ENCODE data around the gene CARHSP1.

- TF ChIP-seq, protein P1, sequence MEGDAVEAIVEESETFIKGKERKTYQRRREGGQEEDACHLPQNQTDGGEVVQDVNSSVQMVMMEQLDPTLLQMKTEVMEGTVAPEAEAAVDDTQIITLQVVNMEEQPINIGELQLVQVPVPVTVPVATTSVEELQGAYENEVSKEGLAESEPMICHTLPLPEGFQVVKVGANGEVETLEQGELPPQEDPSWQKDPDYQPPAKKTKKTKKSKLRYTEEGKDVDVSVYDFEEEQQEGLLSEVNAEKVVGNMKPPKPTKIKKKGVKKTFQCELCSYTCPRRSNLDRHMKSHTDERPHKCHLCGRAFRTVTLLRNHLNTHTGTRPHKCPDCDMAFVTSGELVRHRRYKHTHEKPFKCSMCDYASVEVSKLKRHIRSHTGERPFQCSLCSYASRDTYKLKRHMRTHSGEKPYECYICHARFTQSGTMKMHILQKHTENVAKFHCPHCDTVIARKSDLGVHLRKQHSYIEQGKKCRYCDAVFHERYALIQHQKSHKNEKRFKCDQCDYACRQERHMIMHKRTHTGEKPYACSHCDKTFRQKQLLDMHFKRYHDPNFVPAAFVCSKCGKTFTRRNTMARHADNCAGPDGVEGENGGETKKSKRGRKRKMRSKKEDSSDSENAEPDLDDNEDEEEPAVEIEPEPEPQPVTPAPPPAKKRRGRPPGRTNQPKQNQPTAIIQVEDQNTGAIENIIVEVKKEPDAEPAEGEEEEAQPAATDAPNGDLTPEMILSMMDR (conservative IDR thresholded peaks at IDR 0.05; ENCODE audit: low read length) = no peak
- TF ChIP-seq EZH2phosphoT487 (IDR thresholded peaks at IDR 0.05; ENCODE audit: borderline replicate concordance) = no peak
These were observed 18.4 kb downstream of the CARHSP1 start for GRCh38 chr16:8850279-8850885.

All from Loucy (cell line).